Activated CD8-positive, alpha-beta memory T cell treated with anti-CD3 and anti-CD28 coated beads for 4 hours (primary cell): Measurements from ENCODE around the gene ALPK1.
"Not testable (repeated sequence)": the region's sequence is repeated elsewhere in the genome, so short reads cannot be mapped to it uniquely, and the experiment has no call there.

Experiments used
- DNase-seq, 2 donors: peaks; one replicate each; pipeline ENCODE4 v3.0.0-alpha.2; 2020; ENCODE audit warnings: low read depth in 2 of 2

Gene ALPK1

GRCh38 chr4:112378858-112379257, 81.7 kb downstream of the ALPK1 start:
- DNase-seq, result no peak

GRCh38 chr4:112379306-112379705, 82.1 kb downstream of the ALPK1 start:
- no peak for DNase-seq

- DNase-seq, result no peak
Measured at GRCh38 chr4:112381996-112382692, 85.0 kb downstream of the ALPK1 start.

- DNase-seq, result no peak
Measured at GRCh38 chr4:112386071-112386470, 88.9 kb downstream of the ALPK1 start.

- DNase-seq, result no peak
Measured at GRCh38 chr4:112402098-112402497, 104.9 kb downstream of the ALPK1 start.

- no peak for DNase-seq
Measured at GRCh38 chr4:112403101-112403945, 106.2 kb downstream of the ALPK1 start.

GRCh38 chr4:112410364-112410763, 113.2 kb downstream of the ALPK1 start:
- no peak for DNase-seq

GRCh38 chr4:112410804-112411203, 113.6 kb downstream of the ALPK1 start:
- DNase-seq, result no peak

- no peak for DNase-seq
Measured at GRCh38 chr4:112411781-112412550, 114.8 kb downstream of the ALPK1 start.

GRCh38 chr4:112416464-112416863, 119.3 kb downstream of the ALPK1 start:
- DNase-seq, result no peak

- no peak for DNase-seq
Measured at GRCh38 chr4:112418092-112418491, 120.9 kb downstream of the ALPK1 start.

- no peak for DNase-seq
Measured at GRCh38 chr4:112421911-112422310, 124.7 kb downstream of the ALPK1 start.

GRCh38 chr4:112422644-112423043, 125.5 kb downstream of the ALPK1 start:
- no peak for DNase-seq

GRCh38 chr4:112423591-112423990, 126.4 kb downstream of the ALPK1 start:
- no peak for DNase-seq

- DNase-seq, result no peak
Measured at GRCh38 chr4:112425823-112426222, 128.7 kb downstream of the ALPK1 start.

- no peak for DNase-seq
Measured at GRCh38 chr4:112426416-112426815, 129.2 kb downstream of the ALPK1 start.

- no peak for DNase-seq
Measured at GRCh38 chr4:112431158-112431557, 134.0 kb downstream of the ALPK1 start.

GRCh38 chr4:112436987-112437386, 139.8 kb downstream of the ALPK1 start:
- DNase-seq, result no peak

- DNase-seq, result not testable (repeated sequence)
Measured at GRCh38 chr4:112442226-112442625, 145.1 kb downstream of the ALPK1 start.

- DNase-seq, result no peak
Measured at GRCh38 chr4:112448306-112449132, 151.3 kb downstream of the ALPK1 start.

- DNase-seq, result no peak
Measured at GRCh38 chr4:112449708-112450107, 152.5 kb downstream of the ALPK1 start.
